ENCODE data around the gene OTX1.
"Not testable (repeated sequence)": the region's sequence is repeated elsewhere in the genome, so short reads cannot be mapped to it uniquely, and the experiment has no call there.

The OTX1 gene

DNA sequence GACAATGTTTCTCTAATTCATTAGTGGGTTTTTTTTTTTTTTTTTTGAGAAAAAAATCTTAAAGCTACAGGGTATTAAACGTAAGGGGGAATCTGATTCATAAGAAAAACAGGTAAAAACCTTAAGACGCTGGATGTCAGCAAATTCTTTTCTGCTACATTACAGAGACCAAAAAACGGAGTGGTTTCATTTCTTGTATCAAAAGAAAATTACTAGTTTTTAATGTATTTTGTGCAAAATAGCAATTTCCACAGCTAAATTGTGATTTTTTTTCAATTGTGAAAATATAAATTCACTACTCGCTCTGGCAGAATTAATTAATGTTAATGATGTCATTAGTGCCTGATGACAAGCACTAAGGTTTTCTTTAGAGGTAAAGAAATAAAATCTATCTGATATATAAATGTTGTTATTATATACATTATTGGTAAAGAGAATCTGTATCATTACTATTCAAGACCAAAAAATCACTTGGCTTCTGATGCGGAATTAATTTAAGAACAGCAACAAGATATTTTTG, 9.9 kb downstream of the OTX1 start:
- no peak overlapping the region for H3K27ac Mint-ChIP-seq
- H3K4me3 Mint-ChIP-seq = no peak overlapping the region

DNA sequence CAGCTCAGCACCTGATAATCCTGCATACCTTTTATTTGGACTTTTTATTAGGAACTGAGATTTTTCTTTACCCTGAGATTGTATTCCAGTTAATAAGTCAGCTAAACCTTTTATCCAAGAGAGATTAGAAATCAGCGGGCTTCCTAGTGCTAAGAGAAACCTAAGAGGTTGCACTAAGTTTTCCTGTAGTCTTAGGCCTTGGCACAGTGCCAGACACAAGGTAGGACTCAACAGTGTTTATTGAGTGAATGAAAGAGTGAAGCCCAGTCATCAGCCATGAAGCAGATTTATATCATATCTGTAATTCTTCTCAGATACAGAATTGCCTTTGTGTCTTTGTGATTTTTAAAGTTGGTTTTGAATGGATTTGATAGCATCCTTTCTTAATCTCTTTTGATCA, 13.6 kb downstream of the OTX1 start:
- Mint-ChIP-seq H3K4me3 (no peak overlapping the region), H3K4me1 (ENCODE audit: low read depth) (peaks cover 3% of the 10 kb centered on the region), H3K27ac (no peak overlapping the region), H3K27me3 (ENCODE audit: low read depth) (peaks cover 73% of the 10 kb centered on the region), H3K36me3 (ENCODE audit: low read depth) (peaks cover 2% of the 10 kb centered on the region), H3K9me3 (peaks cover 5% of the 10 kb centered on the region)

More for the DNA sequence above, 9.9 kb downstream of the OTX1 start:
- Mint-ChIP-seq H3K4me1 (ENCODE audit: low read depth) (peaks cover 23% of the 10 kb centered on the region), H3K36me3 (ENCODE audit: low read depth) (peaks cover 8% of the 10 kb centered on the region), H3K9me3 (peaks cover 10% of the 10 kb centered on the region), H3K27me3 (ENCODE audit: low read depth) (peaks cover 85% of the 10 kb centered on the region)

DNA sequence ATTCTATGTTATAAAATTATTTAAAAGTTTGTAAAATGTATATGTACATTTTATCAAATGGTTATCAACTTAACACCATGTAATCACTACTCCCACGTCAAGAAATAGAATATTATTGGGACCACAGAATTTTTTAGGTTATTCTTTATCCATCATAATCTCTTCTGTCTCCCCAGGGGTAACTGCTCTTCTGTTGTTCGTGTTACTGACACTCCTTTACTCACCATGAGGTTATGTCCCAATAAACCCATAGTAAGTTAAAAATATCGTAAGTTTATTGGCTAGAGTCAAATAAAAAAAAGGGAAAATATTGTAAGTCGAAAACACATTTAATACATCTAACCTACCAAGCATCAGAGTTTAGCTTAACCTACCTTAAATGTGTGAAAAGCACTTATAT, 14.0 kb downstream of the OTX1 start:
- Mint-ChIP-seq H3K36me3 (ENCODE audit: low read depth) (peaks cover 2% of the 10 kb centered on the region), H3K27me3 (ENCODE audit: low read depth) (peaks cover 69% of the 10 kb centered on the region), H3K9me3 (peaks cover 5% of the 10 kb centered on the region), H3K4me1 (ENCODE audit: low read depth) (peaks cover 3% of the 10 kb centered on the region), H3K4me3 (no peak overlapping the region), H3K27ac (no peak overlapping the region)

DNA sequence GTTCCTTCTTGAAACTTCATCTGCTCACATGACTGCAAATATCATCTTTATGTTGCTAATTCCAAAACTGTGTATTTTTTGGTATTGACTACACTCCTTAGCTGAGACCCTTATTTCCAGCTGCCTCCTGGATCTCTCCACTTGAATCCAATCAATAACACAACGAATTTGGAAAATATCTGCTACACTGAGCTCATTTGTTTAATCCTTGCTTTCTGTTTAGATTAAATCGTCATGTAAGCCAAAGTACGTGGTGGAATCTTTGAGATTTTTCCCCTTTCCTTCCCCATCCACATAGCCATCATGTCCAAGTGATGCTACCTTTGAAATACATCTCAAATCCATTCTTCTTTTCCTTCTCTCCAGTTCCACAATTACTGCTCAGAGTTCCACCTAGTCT, 15.6 kb downstream of the OTX1 start:
- H3K27me3 Mint-ChIP-seq (ENCODE audit: low read depth) = peaks cover 55% of the 10 kb centered on the region
- H3K9me3 Mint-ChIP-seq = no peaks in the 10 kb centered on the region
- H3K27ac Mint-ChIP-seq = no peak overlapping the region
- H3K4me1 Mint-ChIP-seq (ENCODE audit: low read depth) = no peaks in the 10 kb centered on the region
- no peaks in the 10 kb centered on the region for H3K36me3 Mint-ChIP-seq (ENCODE audit: low read depth)
- no peak overlapping the region for H3K4me3 Mint-ChIP-seq

DNA sequence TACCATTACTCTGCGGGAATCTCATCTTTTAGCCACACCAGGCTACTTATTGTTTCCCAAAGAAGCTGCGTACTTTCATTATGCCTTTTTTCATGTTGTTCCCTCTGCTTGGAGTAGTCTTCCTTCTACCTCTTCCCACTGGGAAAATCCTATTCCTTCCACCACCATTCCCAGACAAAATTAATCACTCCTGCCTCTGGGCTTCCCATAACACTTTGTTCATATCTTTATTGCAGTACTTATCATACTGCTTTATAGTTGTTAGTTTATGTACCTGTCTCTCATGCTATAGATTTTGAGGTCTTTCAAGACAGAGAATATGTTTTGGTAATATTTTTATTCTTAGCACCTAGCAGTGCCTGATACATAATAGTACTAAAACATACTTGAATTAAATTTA, 16.2 kb downstream of the OTX1 start:
- Mint-ChIP-seq H3K27me3 (ENCODE audit: low read depth) (peaks cover 50% of the 10 kb centered on the region), H3K27ac (no peak overlapping the region), H3K9me3 (no peaks in the 10 kb centered on the region), H3K4me1 (ENCODE audit: low read depth) (no peaks in the 10 kb centered on the region), H3K36me3 (ENCODE audit: low read depth) (no peaks in the 10 kb centered on the region), H3K4me3 (no peak overlapping the region)

- no peaks in the 10 kb centered on the region for H3K36me3 Mint-ChIP-seq (ENCODE audit: low read depth)
- no peaks in the 10 kb centered on the region for H3K4me1 Mint-ChIP-seq (ENCODE audit: low read depth)
- H3K9me3 Mint-ChIP-seq = no peaks in the 10 kb centered on the region
- no peak overlapping the region for H3K4me3 Mint-ChIP-seq
- H3K27me3 Mint-ChIP-seq (ENCODE audit: low read depth) = peaks cover 14% of the 10 kb centered on the region
- no peak overlapping the region for H3K27ac Mint-ChIP-seq
Measured at GRCh38 chr2:63071664-63072063, 21.0 kb downstream of the OTX1 start.

DNA sequence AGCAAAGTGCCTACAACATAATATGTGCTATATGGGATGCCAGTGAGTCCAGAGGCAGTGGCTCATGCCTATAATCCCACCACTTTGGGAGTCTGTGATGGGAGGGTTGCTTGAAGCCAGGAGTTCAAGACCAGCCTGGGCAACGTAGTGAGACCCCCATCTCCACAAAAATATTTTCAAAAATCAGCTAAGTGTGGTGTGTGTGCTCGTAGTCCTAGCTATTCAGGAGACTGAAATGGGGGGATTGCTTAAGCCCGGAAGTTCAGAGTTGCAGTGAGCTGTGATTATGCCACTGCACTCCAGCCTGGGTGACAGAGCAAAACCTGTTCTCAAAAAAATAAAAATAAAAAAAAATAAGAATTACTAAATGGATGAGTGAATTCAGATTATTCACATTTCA, 23.4 kb downstream of the OTX1 start:
- H3K9me3 Mint-ChIP-seq = no peaks in the 10 kb centered on the region
- no peak overlapping the region for H3K27ac Mint-ChIP-seq
- peaks cover 4% of the 10 kb centered on the region for H3K27me3 Mint-ChIP-seq (ENCODE audit: low read depth)
- H3K36me3 Mint-ChIP-seq (ENCODE audit: low read depth) = no peaks in the 10 kb centered on the region
- H3K4me3 Mint-ChIP-seq = no peak overlapping the region
- no peaks in the 10 kb centered on the region for H3K4me1 Mint-ChIP-seq (ENCODE audit: low read depth)

- H3K27ac Mint-ChIP-seq; H3K4me1 Mint-ChIP-seq (ENCODE audit: low read depth); H3K36me3 Mint-ChIP-seq (ENCODE audit: low read depth); H3K4me3 Mint-ChIP-seq; H3K27me3 Mint-ChIP-seq (ENCODE audit: low read depth); H3K9me3 Mint-ChIP-seq: not testable (repeated sequence)
Measured at GRCh38 chr2:63074399-63074798, 23.8 kb downstream of the OTX1 start.

DNA sequence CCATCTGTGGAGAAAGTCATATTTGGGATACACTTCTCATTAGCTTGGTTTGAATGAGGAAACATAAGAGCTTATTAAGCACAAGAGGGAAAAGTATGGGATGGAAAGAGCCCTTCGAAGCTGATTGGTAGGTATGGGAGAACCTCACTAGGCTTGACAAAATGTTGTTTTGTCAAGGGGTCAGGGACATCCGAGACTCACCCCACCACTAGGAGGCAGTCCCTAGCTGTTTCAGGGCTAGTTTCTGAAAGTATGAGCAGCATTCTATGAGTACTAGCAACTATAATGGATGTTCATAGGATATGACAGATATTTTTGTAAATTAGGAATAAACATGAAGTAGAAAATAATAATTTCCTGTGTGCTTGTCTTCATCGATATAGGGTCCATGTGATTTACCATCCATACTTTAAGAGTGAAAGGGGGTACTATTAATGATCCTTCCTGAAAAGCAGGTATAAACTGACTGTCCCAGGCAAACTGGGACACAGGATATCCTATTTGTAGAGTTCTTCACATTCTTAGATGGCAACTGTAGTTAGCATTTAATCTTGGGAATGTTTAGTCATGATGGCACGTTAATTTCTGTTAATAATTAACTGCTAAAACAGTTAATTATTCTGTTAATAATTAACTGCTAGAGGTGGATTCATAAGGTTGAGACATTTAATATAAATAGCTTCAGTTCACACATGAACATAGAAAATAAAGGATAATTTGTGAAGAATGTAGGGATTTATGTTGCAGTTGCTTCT, 28.4 kb downstream of the OTX1 start:
- H3K27me3 Mint-ChIP-seq (ENCODE audit: low read depth) = peaks cover 7% of the 10 kb centered on the region
- no peaks in the 10 kb centered on the region for H3K9me3 Mint-ChIP-seq
- H3K4me1 Mint-ChIP-seq (ENCODE audit: low read depth) = no peaks in the 10 kb centered on the region
- no peak overlapping the region for H3K4me3 Mint-ChIP-seq
- no peaks in the 10 kb centered on the region for H3K36me3 Mint-ChIP-seq (ENCODE audit: low read depth)
- H3K27ac Mint-ChIP-seq = no peak overlapping the region

DNA sequence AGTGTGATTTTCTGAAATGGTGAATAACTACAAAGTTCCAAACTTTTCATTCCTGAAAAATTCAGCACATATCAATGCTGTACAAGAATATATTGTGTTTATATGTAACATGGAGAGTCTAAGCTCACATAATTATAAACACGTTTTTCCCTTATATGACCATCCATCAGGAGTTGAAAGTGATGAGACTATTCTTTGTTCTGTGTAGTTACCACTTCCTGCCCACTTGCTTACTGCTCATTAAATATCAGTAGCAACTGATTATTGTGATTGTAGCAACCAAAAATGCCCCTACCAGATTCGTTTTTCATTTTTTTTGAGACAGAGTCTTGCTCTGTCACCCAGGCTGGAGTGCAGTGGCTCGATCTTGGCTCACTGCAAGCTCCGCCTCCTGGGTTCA, 30.8 kb downstream of the OTX1 start:
- Mint-ChIP-seq H3K27me3 (ENCODE audit: low read depth) (peaks cover 7% of the 10 kb centered on the region), H3K9me3 (no peaks in the 10 kb centered on the region), H3K36me3 (ENCODE audit: low read depth) (no peaks in the 10 kb centered on the region), H3K4me1 (ENCODE audit: low read depth) (no peaks in the 10 kb centered on the region), H3K27ac (no peak overlapping the region), H3K4me3 (no peak overlapping the region)

DNA sequence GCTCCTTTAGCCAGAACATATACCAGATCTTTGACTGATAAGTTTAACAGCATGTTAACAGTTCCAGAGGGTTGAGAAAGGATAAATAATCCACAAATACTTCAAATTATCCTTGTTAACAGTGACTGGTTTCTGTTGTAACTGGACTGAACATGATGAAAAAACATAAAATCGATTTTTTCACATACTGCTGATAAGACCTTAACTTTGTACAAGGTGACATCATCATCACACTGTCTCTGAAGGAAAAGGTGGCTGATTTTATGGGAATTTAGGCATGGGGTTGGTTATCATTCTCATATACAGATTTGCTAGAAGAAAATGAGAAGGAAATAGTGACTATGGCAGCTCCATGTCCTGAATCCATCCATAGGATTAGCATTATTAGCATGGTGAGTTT, 36.1 kb downstream of the OTX1 start:
- Mint-ChIP-seq H3K9me3 (no peaks in the 10 kb centered on the region), H3K4me1 (ENCODE audit: low read depth) (no peaks in the 10 kb centered on the region), H3K27me3 (ENCODE audit: low read depth) (no peaks in the 10 kb centered on the region), H3K27ac (no peak overlapping the region), H3K36me3 (ENCODE audit: low read depth) (no peaks in the 10 kb centered on the region), H3K4me3 (no peak overlapping the region)

GRCh38 chr2:63092401-63092800, 41.8 kb downstream of the OTX1 start:
- Mint-ChIP-seq H3K4me1 (ENCODE audit: low read depth) (no peaks in the 10 kb centered on the region), H3K27me3 (ENCODE audit: low read depth) (no peaks in the 10 kb centered on the region)

DNA sequence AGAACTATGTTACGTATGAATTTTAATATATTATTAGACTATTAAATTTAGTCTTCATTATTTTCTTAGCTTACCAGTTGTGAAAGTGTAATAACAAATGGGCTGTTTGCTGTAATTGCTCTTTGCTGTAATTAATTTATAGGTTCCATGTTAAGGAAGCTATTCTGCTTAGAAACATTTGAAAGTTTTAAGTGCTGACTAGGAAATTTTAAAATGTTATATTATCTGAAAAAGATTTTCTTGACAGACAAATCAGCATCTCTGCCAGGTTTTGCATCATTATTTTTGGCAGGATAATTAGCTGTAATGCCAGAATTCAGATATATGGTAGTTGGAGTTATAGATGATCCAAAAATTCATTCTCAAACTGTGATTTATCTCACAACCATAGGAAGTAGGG, 42.2 kb downstream of the OTX1 start:
- H3K27me3 Mint-ChIP-seq (ENCODE audit: low read depth) = no peaks in the 10 kb centered on the region
- no peaks in the 10 kb centered on the region for H3K9me3 Mint-ChIP-seq
- H3K36me3 Mint-ChIP-seq (ENCODE audit: low read depth) = no peaks in the 10 kb centered on the region
- H3K27ac Mint-ChIP-seq = no peak overlapping the region
- H3K4me1 Mint-ChIP-seq (ENCODE audit: low read depth) = no peaks in the 10 kb centered on the region
- H3K4me3 Mint-ChIP-seq = no peak overlapping the region

More at GRCh38 chr2:63092401-63092800, 41.8 kb downstream of the OTX1 start:
- Mint-ChIP-seq H3K4me3 (no peak overlapping the region), H3K27ac (no peak overlapping the region), H3K9me3 (no peaks in the 10 kb centered on the region), H3K36me3 (ENCODE audit: low read depth) (no peaks in the 10 kb centered on the region)

GRCh38 chr2:63093502-63093901, 42.9 kb downstream of the OTX1 start:
- Mint-ChIP-seq H3K27ac (no peak overlapping the region), H3K9me3 (no peaks in the 10 kb centered on the region), H3K27me3 (ENCODE audit: low read depth) (no peaks in the 10 kb centered on the region), H3K36me3 (ENCODE audit: low read depth) (no peaks in the 10 kb centered on the region), H3K4me3 (no peak overlapping the region), H3K4me1 (ENCODE audit: low read depth) (no peaks in the 10 kb centered on the region)

DNA sequence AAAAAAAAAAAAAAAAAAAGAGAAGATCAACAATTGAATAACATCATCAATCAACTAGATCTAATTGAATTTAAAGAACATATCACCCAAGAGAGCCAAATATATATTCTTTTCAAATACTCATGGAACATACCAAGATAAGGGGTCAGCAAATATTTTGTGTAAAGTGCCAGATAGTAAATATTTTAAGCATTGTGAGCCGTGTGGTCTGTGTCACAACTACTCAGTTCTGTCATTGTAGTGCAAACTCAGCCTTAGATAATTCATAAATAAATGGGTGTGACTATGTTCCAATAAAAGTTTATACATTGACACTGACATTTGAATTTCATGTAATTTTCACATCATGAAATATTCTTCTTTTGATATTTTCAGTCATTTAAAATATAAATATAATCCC, 45.9 kb downstream of the OTX1 start:
- Mint-ChIP-seq H3K27ac (no peak overlapping the region), H3K27me3 (ENCODE audit: low read depth) (no peaks in the 10 kb centered on the region), H3K4me3 (no peak overlapping the region), H3K4me1 (ENCODE audit: low read depth) (no peaks in the 10 kb centered on the region), H3K36me3 (ENCODE audit: low read depth) (no peaks in the 10 kb centered on the region), H3K9me3 (no peaks in the 10 kb centered on the region)

Data from T-helper 1 cell treated with Interleukin-12 subunit alpha and Interleukin-12 subunit beta and Interleukin-4 antibody, amounts not matched to agents 30 μg/mL and 1 μg/mL, for 36 hours (primary cell).